ENCODE measurements around the gene TANGO2. TPM values are rescaled to one million over a fixed set of nuclear protein-coding genes. Genes with fewer than 3 reads are reported as not detected.

The TANGO2 gene
- total and polyA plus RNA-seq, 9 of the 15 experiments (the other 6 are each of a cell fraction or from before 2014, with no cell fraction given): 15.5 to 94.9 (median 70.1) TPM

GRCh38 chr22:20051927-20052308 lies 31.0 kb downstream of the TANGO2 start (continued):
- TF ChIP-seq THAP12 (CRISPR knock-in tag; IDR thresholded peaks at IDR 0.05) (peak; percentile 55; the same call in 1 of the 2 replicates), MLX (CRISPR knock-in tag; conservative IDR thresholded peaks at IDR 0.05) (0 out of 4 replicates have a peak, but pooled peaks of 1 of the 2 experiments have one; percentile 26), RBBP5 (IDR thresholded peaks at IDR 0.05; ENCODE audit: borderline replicate concordance, insufficient read depth, low read length, poor library complexity, severe bottlenecking) (no peak), DACH1 (IDR thresholded peaks at IDR 0.05; ENCODE audit: partially characterized antibody) (no peak), ZNF586 (CRISPR knock-in tag; conservative IDR thresholded peaks at IDR 0.05) (no peak), NR0B1 (IDR thresholded peaks at IDR 0.05; ENCODE audit: partially characterized antibody) (no peak), SRSF7 (optimal IDR thresholded peaks at IDR 0.05; ENCODE audit: low read depth, low read length) (no peak)

Data from K562 (cell line).